Heart left ventricle (tissue), 16 donors: ENCODE results near the gene PRKCB. TPM values are rescaled to one million over a fixed set of nuclear protein-coding genes. Genes with fewer than 3 reads are reported as not detected.
"Not testable (repeated sequence)": the region's sequence is repeated elsewhere in the genome, so short reads cannot be mapped to it uniquely, and the experiment has no call there.

Source experiments
- ATAC-seq, 4 donors: fragments of 200-7000 bp; cut with Tn5 transposase; one replicate each; pipeline ENCODE4 v1.9.1; 2020 to 2022; ENCODE audit warnings: moderate library complexity in 4 of 4, mild to moderate bottlenecking in 3 of 4, moderate number of reproducible peaks in 1 of 4
- DNase-seq, 5 donors: peaks; one replicate each; pipeline ENCODE4 v3.0.0-alpha.2; 2020
- H3K27ac ChIP-seq, 12 donors: fragments of 200-600 bp; sonication (generic) in 4 of 12; one replicate each; pipeline versions ENCODE4 v1.5.0 to v1.8.0; 2016 to 2022; ENCODE audit warnings: mild to moderate bottlenecking in 2 of 12
- H3K27me3 ChIP-seq, 9 donors: fragments of 200-600 bp; sonication (generic) in 2 of 9; one replicate each; pipeline versions ENCODE4 v1.5.1 to v1.8.0; 2016 to 2022; ENCODE audit warnings: mild to moderate bottlenecking in 3 of 9
- H3K36me3 ChIP-seq, 9 donors: fragments of 200-600 bp; sonication (generic) in 2 of 9; one replicate each; pipeline versions ENCODE4 v1.5.0 to v1.8.0; 2018 to 2022; ENCODE audit warnings: mild to moderate bottlenecking in 2 of 9
- H3K4me1 ChIP-seq, 12 donors: fragments of 200-600 bp; sonication (generic) in 4 of 12; one replicate each; pipeline versions ENCODE4 v1.5.0 to v1.8.0; 2016 to 2022; ENCODE audit warnings: mild to moderate bottlenecking in 3 of 12
- H3K4me3 ChIP-seq, 12 donors: fragments of 200-600 bp; sonication (generic) in 4 of 12; one replicate each; pipeline versions ENCODE4 v1.5.0 to v1.8.0; 2017 to 2022; ENCODE audit warnings: mild to moderate bottlenecking in 9 of 12, moderate library complexity in 4 of 12
- H3K9me3 ChIP-seq, 12 donors: fragments of 200-600 bp; sonication (generic) in 4 of 12; one replicate each; pipeline versions ENCODE4 v1.5.0 to v1.8.0; 2016 to 2022; ENCODE audit warnings: mild to moderate bottlenecking in 1 of 12
- CTCF ChIP-seq, 12 donors: fragments of 200-600 bp; sonication (generic) in 4 of 12; IDR thresholded peaks; one replicate each; pipeline versions ENCODE4 v1.5.0 to v1.8.0; 2018 to 2022; ENCODE audit warnings: antibody characterized with exemption in 12 of 12, mild to moderate bottlenecking in 5 of 12
- POLR2A ChIP-seq, 2 donors: fragments of 450-650 bp; IDR thresholded peaks; one replicate each; pipeline ENCODE4 v1.6.1; 2017; ENCODE audit warnings: antibody characterized with exemption in 2 of 2, mild to moderate bottlenecking in 2 of 2, moderate library complexity in 2 of 2
- WGBS, 4 donors: extraction: QIAGEN DNeasy Blood & Tissue Kit in 2 of 4; methylation state at CpG; one replicate each; pipeline versions ENCODE4 v1.1.5 to v1.1.7; 2013 to 2018; 5-methylcytosine and 5-hydroxymethylcytosine counted together
- intact Hi-C, 10 donors: fragments of 100-400 bp; cut with DNase I; formaldehyde crosslinking; loops; one replicate each; pipeline versions ENCODE4 v1.11.1 to v1.14.2; 2022
- polyA plus RNA-seq, 2 donors: library from polyadenylated mRNA; stranded (reverse); fragments of 200-250 nt; gene quantifications; one replicate each; pipeline ENCODE4 v1.2.3, GENCODE V29; 2013
- total RNA-seq, 9 donors: library from RNA; depleted of rRNA in 2 of 9; stranded (reverse); fragments of >200 nt in 2 of 9; fragmentation: NEBNext Ultra II Directional in 3 of 9; extraction: Animal tissue kit (Norgen Biotek cat#: 25700) in 3 of 9; gene quantifications; one replicate each; pipeline versions ENCODE4 v1.1.0 to v1.2.4, GENCODE V29; 2016 to 2023
- donor health status: ischemic (EF 13 %, LVEDD 7.1; RV severe dilation, severe dysfunction).
- donor health status: healthy with polysubstance abuse.
- donor health status: DM: no; HTN: yes; CAD: no.
- donor health status: DM: no; HTN: no; CAD: no.
- donor health status: ischemic (EF 25% LVEDD 6.9; RV normal size, moderate dysfunction).
- donor health status: ischemic (EF 25% LVEDD 5.7; RV mildly dilated, moderate dysfunction).
- donor health status: healthy.
- donor health status: DM: yes; HTN: yes; CAD: no.
- donor health status: ischemic (EF 35%, LVEDD 5.7; RV mildly dilated, moderate dysfunction).
- donor health status: nonischemic (EF 11% LVEDD 7.7; RV severe dilation, severe dysfunction).
- donor health status: DM: yes; HTN: yes; CAD: no.
- donor health status: PGD.
- donor health status: ischemic (EF 29% LVEDD 5.4; RV normal size, mild dysfunction).
- donor health status: nonischemic (EF 23%, LVEDD 6.1; RV moderate dilation, normal function).

PRKCB gene
- total and polyA plus RNA-seq, 11 donors, result 0.30 to 18.4 (median 1.7) TPM

- ATAC-seq (no peak), DNase-seq (no peak)
- 83 to 85% (median 84%) methylated on average over 9 of the region's 9 CpGs for WGBS, 4 donors
- H3K4me1 ChIP-seq, result peaks cover 0 to 5% (median 0%) of the 10 kb centered on the region in 12 donors
- H3K4me3 ChIP-seq, result no peak overlapping the region
- no peaks in the 10 kb centered on the region for H3K36me3 ChIP-seq
- intact Hi-C loops, result loop anchor here in 1 of 10 donors (10.0 kb wide), 1 partner anchor 84 kb away; no protein-coding TSS in a partner anchor
- TF ChIP-seq POLR2A (IDR thresholded peaks at IDR 0.05) (no peak), CTCF (IDR thresholded peaks at IDR 0.05) (no peak)
- no peaks in the 10 kb centered on the region for H3K27me3 ChIP-seq
- no peak overlapping the region for H3K27ac ChIP-seq
- H3K9me3 ChIP-seq, result no peaks in the 10 kb centered on the region
Measured at GRCh38 chr16:23908790-23909189, 73.0 kb downstream of the PRKCB start.

GRCh38 chr16:23909792-23910418 is 74.1 kb downstream of the PRKCB start:
- Histone ChIP-seq H3K27me3 (no peaks in the 10 kb centered on the region), H3K27ac (no peak overlapping the region), H3K36me3 (no peaks in the 10 kb centered on the region), H3K9me3 (no peaks in the 10 kb centered on the region), H3K4me1 (peaks cover 0 to 5% (median 0%) of the 10 kb centered on the region in 12 donors), H3K4me3 (no peak overlapping the region)
- intact Hi-C loops, result loop anchor here in 1 of 10 donors (10.0 kb wide), 1 partner anchor 85 kb away; no protein-coding TSS in a partner anchor
- no peak for DNase-seq
- 76 to 87% (median 79%) methylated on average over 8 of the region's 8 CpGs for whole genome bisulfite sequencing, 4 donors
- TF ChIP-seq CTCF (IDR thresholded peaks at IDR 0.05) (no peak), POLR2A (IDR thresholded peaks at IDR 0.05) (no peak)
- ATAC-seq, result no peak

- WGBS, 4 donors, result 48 to 54% (median 53%) methylated on average over 6 of the region's 6 CpGs
- DNase-seq (no peak), ATAC-seq (no peak)
- intact Hi-C loops, result no loop called here
- TF ChIP-seq POLR2A (IDR thresholded peaks at IDR 0.05), result no peak
- no peak for TF ChIP-seq CTCF (IDR thresholded peaks at IDR 0.05)
- Histone ChIP-seq H3K27me3 (peaks cover 0 to 16% (median 0%) of the 10 kb centered on the region in 9 donors), H3K9me3 (peaks cover 0 to 7% (median 0%) of the 10 kb centered on the region in 12 donors), H3K36me3 (no peaks in the 10 kb centered on the region), H3K4me3 (no peak overlapping the region), H3K27ac (peak overlapping the region in 1 of 12 donors; percentile 80), H3K4me1 (no peaks in the 10 kb centered on the region)
Measured at GRCh38 chr16:23914946-23915530, 79.3 kb downstream of the PRKCB start.

GRCh38 chr16:23916552-23916951 is 80.8 kb downstream of the PRKCB start:
- H3K36me3 ChIP-seq, intact Hi-C loops, ATAC-seq, H3K4me3 ChIP-seq, H3K4me1 ChIP-seq, H3K27ac ChIP-seq, DNase-seq, H3K9me3 ChIP-seq: not testable (repeated sequence)
- WGBS, 4 donors, result 67 to 81% (median 73%) methylated on average over 1 of the region's 1 CpG
- H3K27me3 ChIP-seq, result peaks cover 0 to 20% (median 0%) of the 10 kb centered on the region in 9 donors
